ENCODE data around the gene PTPRB.

PTPRB gene

GRCh38 chr12:70590549-70591226, 46.5 kb downstream of the PTPRB start:
- DNase-seq: no peak

GRCh38 chr12:70590051-70590450, 47.2 kb downstream of the PTPRB start:
- peak; percentile 35 to 50 for DNase-seq

GRCh38 chr12:70584332-70584731, 52.9 kb downstream of the PTPRB start:
- DNase-seq: no peak

GRCh38 chr12:70583251-70583650, 54.0 kb downstream of the PTPRB start:
- no peak for DNase-seq

GRCh38 chr12:70581208-70581607, 56.0 kb downstream of the PTPRB start:
- DNase-seq: no peak

- no peak for DNase-seq
These were observed 60.0 kb downstream of the PTPRB start for GRCh38 chr12:70577283-70577634.

GRCh38 chr12:70576341-70577282, 60.6 kb downstream of the PTPRB start:
- DNase-seq: peak in 1 of 2 donors; percentile 59

- DNase-seq: no peak
These were observed 65.4 kb downstream of the PTPRB start for GRCh38 chr12:70571705-70572268.

- no peak for DNase-seq
These were observed 66.2 kb downstream of the PTPRB start for GRCh38 chr12:70571029-70571428.

- no peak for DNase-seq
These were observed 75.7 kb downstream of the PTPRB start for GRCh38 chr12:70561550-70561949.

- no peak for DNase-seq
These were observed 76.6 kb downstream of the PTPRB start for GRCh38 chr12:70560671-70561070.

GRCh38 chr12:70559390-70559789, 77.8 kb downstream of the PTPRB start:
- no peak for DNase-seq

- no peak for DNase-seq
These were observed 79.5 kb downstream of the PTPRB start for GRCh38 chr12:70557583-70558191.

- DNase-seq: no peak
These were observed 80.9 kb downstream of the PTPRB start for GRCh38 chr12:70556179-70556869.

GRCh38 chr12:70555081-70555480, 82.1 kb downstream of the PTPRB start:
- DNase-seq: no peak

GRCh38 chr12:70553391-70553859, 83.8 kb downstream of the PTPRB start:
- no peak for DNase-seq

GRCh38 chr12:70551731-70552130, 85.5 kb downstream of the PTPRB start:
- no peak for DNase-seq

GRCh38 chr12:70550180-70550577, 87.0 kb downstream of the PTPRB start:
- DNase-seq: no peak

GRCh38 chr12:70549340-70550179, 87.7 kb downstream of the PTPRB start:
- no peak for DNase-seq

GRCh38 chr12:70543444-70543843, 93.8 kb downstream of the PTPRB start:
- no peak for DNase-seq

- no peak for DNase-seq
These were observed 96.2 kb downstream of the PTPRB start for GRCh38 chr12:70540996-70541395.

- DNase-seq: no peak
These were observed 100.6 kb downstream of the PTPRB start for GRCh38 chr12:70536650-70537049.

Measured in CD4-positive, alpha-beta T cell treated with Interferon alpha-2 for 1 hour (primary cell).